Esophagus squamous epithelium (tissue), 4 donors: ENCODE measurements around the gene ITPRIPL2.
A peak's percentile ranks its signal among the peaks of the same experiment; 100 is the strongest.

Source experiments
- POLR2A ChIP-seq, 4 donors: fragments of 450-650 bp; IDR thresholded peaks; one replicate each; pipeline ENCODE4 v1.6.1; 2017; ENCODE audit warnings: antibody characterized with exemption in 4 of 4, mild to moderate bottlenecking in 4 of 4, moderate library complexity in 3 of 4
- TF ChIP-seq, protein P1 (sequence below), 6 experiments: fragments of 450-650 bp in 4 of 6; fragments of 200-600 bp in 2 of 6; sonication (generic) in 2 of 6; IDR thresholded peaks; one replicate each; pipeline ENCODE4 v1.5.1; 2016 to 2019; ENCODE audit warnings: antibody characterized with exemption in 6 of 6, mild to moderate bottlenecking in 4 of 6, moderate library complexity in 4 of 6

DNA sequence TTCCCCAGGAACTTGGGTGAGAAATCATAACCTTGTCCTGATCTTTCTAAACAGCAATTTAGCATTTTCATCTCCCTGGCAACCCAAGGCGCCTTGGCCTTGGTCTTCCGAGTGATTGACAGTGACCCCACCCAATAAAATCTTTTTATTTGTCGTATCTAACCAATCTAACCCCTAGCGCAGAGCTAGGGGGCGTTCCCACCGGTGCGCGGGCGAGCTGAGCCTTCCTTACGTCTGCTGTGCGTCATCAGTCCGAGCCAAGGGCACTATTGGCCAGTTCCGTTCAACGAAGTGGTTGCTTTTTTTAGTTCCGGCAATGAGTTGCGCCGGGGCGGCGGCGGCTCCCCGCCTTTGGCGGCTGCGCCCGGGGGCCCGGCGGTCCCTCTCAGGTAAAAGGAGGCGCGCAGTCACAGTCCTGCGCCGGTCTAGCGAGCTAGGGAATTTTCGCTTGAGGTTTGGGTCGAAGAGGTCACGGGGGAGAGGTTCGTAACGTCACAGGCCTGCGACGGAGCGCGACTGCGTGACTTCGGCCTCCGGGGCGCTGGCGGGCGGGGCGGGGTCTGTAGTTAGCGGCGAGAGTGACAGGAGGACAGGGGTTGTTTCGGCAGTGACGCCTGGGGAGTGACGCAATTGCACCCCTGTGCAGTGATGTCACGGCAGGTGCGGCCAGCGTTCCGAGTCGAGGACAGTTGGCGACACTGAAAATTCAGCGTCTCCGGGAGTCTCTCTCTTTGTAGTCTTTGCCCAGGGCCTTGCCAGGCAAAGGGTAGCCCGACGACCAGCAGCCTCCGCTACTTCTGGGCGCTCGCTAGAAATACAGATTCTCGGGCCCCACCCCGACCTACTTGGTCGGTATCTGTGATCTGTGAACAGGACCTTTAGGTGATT lies 46.2 kb upstream of the ITPRIPL2 start, which contains the start of gene COQ7:
- peak in 3 of 4 donors; percentile 24 to 70 (median 46) for TF ChIP-seq POLR2A (IDR thresholded peaks at IDR 0.05)
- TF ChIP-seq, protein P1, sequence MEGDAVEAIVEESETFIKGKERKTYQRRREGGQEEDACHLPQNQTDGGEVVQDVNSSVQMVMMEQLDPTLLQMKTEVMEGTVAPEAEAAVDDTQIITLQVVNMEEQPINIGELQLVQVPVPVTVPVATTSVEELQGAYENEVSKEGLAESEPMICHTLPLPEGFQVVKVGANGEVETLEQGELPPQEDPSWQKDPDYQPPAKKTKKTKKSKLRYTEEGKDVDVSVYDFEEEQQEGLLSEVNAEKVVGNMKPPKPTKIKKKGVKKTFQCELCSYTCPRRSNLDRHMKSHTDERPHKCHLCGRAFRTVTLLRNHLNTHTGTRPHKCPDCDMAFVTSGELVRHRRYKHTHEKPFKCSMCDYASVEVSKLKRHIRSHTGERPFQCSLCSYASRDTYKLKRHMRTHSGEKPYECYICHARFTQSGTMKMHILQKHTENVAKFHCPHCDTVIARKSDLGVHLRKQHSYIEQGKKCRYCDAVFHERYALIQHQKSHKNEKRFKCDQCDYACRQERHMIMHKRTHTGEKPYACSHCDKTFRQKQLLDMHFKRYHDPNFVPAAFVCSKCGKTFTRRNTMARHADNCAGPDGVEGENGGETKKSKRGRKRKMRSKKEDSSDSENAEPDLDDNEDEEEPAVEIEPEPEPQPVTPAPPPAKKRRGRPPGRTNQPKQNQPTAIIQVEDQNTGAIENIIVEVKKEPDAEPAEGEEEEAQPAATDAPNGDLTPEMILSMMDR (IDR thresholded peaks at IDR 0.05) = peak in 2 of 6 experiments; percentile 10 to 25
